Peyer's patch (tissue), 4 donors: ENCODE data around the gene CUL7.
A peak's percentile ranks its signal among the peaks of the same experiment; 100 is the strongest.

Experiments used
- POLR2A ChIP-seq, 2 donors: fragments of 450-650 bp; IDR thresholded peaks; one replicate each; pipeline ENCODE4 v1.5.1; 2017; ENCODE audit warnings: antibody characterized with exemption in 2 of 2, mild to moderate bottlenecking in 2 of 2, moderate library complexity in 2 of 2
- TF ChIP-seq, protein P1 (sequence below), 6 experiments: fragments of 450-650 bp in 4 of 6; fragments of 200-600 bp in 2 of 6; sonication (generic) in 1 of 6; IDR thresholded peaks; one replicate each; pipeline ENCODE4 v1.5.1; 2017 to 2019; ENCODE audit warnings: antibody characterized with exemption in 6 of 6, mild to moderate bottlenecking in 3 of 6, moderate library complexity in 1 of 6

DNA sequence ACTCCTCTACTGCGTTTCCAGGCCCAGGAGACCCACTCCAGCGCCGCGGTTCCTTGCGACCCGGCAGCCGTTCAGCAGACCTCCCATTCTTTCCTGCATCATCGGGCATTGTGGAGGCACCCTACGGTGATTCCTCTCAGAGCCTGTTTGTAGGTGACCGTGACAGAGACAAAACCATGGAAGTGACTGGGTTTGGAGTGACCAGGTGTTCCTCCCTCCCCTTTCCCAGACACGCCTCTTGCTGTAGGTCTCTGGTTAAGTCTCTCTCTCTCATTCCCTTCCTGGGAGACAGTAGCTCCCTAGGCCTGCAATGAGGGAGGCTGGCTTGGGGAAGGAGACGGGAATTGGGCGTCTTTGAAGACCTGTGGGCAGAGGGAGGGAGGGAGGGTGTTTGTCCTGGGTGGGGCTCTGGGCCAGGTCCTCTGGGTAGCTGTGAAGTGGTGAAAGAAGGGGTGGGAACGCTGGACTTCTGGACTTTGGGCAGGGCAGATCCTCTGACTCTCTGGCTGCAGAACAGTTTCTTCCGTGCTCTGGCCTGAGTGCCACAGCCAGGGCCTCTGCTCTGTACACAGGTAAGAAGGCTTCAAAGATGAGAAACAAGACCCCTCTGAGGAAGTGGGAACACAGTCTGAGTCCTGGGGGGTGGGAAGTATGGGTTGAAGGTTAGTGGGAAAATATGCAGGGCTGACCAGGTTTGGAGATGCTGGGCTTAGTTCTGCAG, 6.5 kb upstream of the CUL7 start:
- TF ChIP-seq, protein P1, sequence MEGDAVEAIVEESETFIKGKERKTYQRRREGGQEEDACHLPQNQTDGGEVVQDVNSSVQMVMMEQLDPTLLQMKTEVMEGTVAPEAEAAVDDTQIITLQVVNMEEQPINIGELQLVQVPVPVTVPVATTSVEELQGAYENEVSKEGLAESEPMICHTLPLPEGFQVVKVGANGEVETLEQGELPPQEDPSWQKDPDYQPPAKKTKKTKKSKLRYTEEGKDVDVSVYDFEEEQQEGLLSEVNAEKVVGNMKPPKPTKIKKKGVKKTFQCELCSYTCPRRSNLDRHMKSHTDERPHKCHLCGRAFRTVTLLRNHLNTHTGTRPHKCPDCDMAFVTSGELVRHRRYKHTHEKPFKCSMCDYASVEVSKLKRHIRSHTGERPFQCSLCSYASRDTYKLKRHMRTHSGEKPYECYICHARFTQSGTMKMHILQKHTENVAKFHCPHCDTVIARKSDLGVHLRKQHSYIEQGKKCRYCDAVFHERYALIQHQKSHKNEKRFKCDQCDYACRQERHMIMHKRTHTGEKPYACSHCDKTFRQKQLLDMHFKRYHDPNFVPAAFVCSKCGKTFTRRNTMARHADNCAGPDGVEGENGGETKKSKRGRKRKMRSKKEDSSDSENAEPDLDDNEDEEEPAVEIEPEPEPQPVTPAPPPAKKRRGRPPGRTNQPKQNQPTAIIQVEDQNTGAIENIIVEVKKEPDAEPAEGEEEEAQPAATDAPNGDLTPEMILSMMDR (IDR thresholded peaks at IDR 0.05): no peak
- peak; percentile 74 to 92 for TF ChIP-seq POLR2A (IDR thresholded peaks at IDR 0.05)
